ENCODE measurements around the gene PPM1D. TPM values are rescaled to one million over a fixed set of nuclear protein-coding genes. Genes with fewer than 3 reads are reported as not detected.
A peak's percentile ranks its signal among the peaks of the same experiment; 100 is the strongest.

The PPM1D gene
- total and polyA plus RNA-seq, 2 experiments from 2014 or later: 7.9 to 8.1 TPM

DNA sequence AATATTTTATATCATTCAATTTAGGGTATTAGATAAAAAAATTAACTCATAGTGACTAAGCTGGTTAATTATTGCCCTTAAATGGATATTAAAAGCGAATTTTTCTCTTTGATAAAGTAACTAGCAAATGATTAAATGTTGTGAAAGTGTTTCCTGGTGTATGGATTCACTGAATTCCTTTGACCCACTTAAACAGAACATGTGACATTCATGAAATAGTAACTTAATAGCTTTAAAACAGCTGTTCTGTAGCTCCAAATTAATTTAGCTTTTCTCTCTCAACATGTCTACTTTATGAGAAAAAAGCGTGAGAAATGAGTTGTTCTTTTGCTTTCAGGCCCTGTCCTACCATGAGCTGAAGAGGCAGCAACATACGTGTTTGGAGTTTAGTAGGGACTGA, 37.6 kb upstream of the PPM1D start:
- Histone ChIP-seq H4K20me1 (ENCODE audit: insufficient read depth) (no peaks in the 10 kb centered on the region), H3K9ac (no peak overlapping the region), H3F3A (ENCODE audit: insufficient read depth) (no peaks in the 10 kb centered on the region), H2AFZ (no peak overlapping the region), H3K4me2 (ENCODE audit: unreplicated experiment) (no peak overlapping the region), H3K27me3 (replicated peaks; ENCODE audit: insufficient read depth) (no peaks in the 10 kb centered on the region), H3K79me2 (ENCODE audit: insufficient read depth) (no peaks in the 10 kb centered on the region), H3K27ac (no peak overlapping the region), H3K9me2 (ENCODE audit: insufficient read depth) (no peaks in the 10 kb centered on the region), H3K4me3 (no peak overlapping the region), H3K9me3 (ENCODE audit: low read depth) (no peaks in the 10 kb centered on the region), H3K4me1 (ENCODE audit: insufficient read depth) (no peaks in the 10 kb centered on the region), H3K36me3 (ENCODE audit: low read depth) (no peaks in the 10 kb centered on the region)
- 19 to 28% methylated on average over 3 of the region's 3 CpGs for WGBS, 2 experiments (ENCODE audit: low coverage in 1 of 2, low lambda C conversion rate in 2 of 2, missing lambda C conversion rate in 2 of 2)
- TF ChIP-seq EZH2 (IDR thresholded peaks at IDR 0.05; ENCODE audit: insufficient read depth, poor library complexity, severe bottlenecking): no peak
- no peak for TF ChIP-seq EZH2phosphoT487 (IDR thresholded peaks at IDR 0.05; ENCODE audit: insufficient read depth, low read depth)
- in situ Hi-C loops (cut with MboI): no loop called here
- DNase-seq: no peak

DNA sequence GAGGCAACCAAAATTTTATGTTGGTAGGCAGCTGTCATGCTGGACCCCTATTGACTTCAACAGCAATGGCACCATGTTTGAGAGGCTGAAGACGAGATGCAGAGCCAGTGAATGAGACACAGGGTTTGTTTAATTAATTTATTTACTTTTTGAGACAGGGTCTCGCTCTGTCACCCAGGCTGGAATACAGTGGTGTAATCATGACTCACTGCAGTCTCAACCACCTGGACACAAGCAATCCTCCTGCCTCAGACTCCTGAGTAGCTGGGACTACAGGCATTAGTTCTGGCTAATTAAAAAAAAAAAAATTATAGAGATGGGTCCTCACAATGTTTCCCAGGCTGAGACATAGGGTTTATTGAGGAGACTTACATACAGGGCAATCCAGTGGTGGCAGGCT, 36.2 kb upstream of the PPM1D start:
- Histone ChIP-seq H3F3A (ENCODE audit: insufficient read depth) (no peaks in the 10 kb centered on the region), H4K20me1 (ENCODE audit: insufficient read depth) (no peaks in the 10 kb centered on the region), H3K4me2 (ENCODE audit: unreplicated experiment) (no peak overlapping the region), H3K9me3 (ENCODE audit: low read depth) (no peaks in the 10 kb centered on the region), H3K79me2 (ENCODE audit: insufficient read depth) (no peaks in the 10 kb centered on the region), H3K4me1 (ENCODE audit: insufficient read depth) (no peaks in the 10 kb centered on the region), H3K4me3 (no peak overlapping the region), H3K27ac (no peak overlapping the region), H3K27me3 (replicated peaks; ENCODE audit: insufficient read depth) (no peaks in the 10 kb centered on the region), H3K36me3 (ENCODE audit: low read depth) (no peaks in the 10 kb centered on the region), H2AFZ (no peak overlapping the region), H3K9ac (no peak overlapping the region), H3K9me2 (ENCODE audit: insufficient read depth) (no peaks in the 10 kb centered on the region)
- DNase-seq: no peak
- TF ChIP-seq EZH2 (IDR thresholded peaks at IDR 0.05; ENCODE audit: insufficient read depth, poor library complexity, severe bottlenecking) (no peak), EZH2phosphoT487 (IDR thresholded peaks at IDR 0.05; ENCODE audit: insufficient read depth, low read depth) (no peak)
- 68 to 76% methylated on average over 2 of the region's 2 CpGs for WGBS, 2 experiments (ENCODE audit: low coverage in 1 of 2, low lambda C conversion rate in 2 of 2, missing lambda C conversion rate in 2 of 2)
- in situ Hi-C loops (cut with MboI): no loop called here

DNA sequence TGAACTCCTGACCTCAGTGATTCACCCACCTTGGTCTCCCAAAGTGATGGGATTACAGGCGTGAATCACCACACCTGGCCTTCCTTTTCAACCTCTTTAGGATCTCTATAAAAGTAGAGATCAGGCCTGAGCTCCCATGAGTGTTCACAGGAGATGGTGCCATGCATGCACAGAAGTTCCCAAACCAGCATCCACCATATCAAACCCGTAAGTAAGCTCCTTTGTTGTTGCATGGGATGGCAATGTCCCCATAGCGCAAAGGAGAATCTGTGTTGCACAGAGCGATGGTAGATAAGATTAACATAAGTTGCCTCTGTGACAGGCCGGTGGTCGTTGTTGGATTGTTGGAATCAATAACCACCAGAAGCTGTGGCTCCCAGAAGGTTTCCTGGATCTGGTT, 34.8 kb upstream of the PPM1D start:
- no peaks in the 10 kb centered on the region for H3K4me1 ChIP-seq (ENCODE audit: insufficient read depth)
- H3K27me3 ChIP-seq (replicated peaks; ENCODE audit: insufficient read depth): no peaks in the 10 kb centered on the region
- 0 out of 2 replicates have a peak, but pooled peaks cover 4% of the 10 kb centered on the region for H3F3A ChIP-seq (ENCODE audit: insufficient read depth)
- no peak for DNase-seq
- H3K4me2 ChIP-seq (ENCODE audit: unreplicated experiment): no peak overlapping the region
- TF ChIP-seq EZH2 (IDR thresholded peaks at IDR 0.05; ENCODE audit: insufficient read depth, poor library complexity, severe bottlenecking): no peak
- TF ChIP-seq EZH2phosphoT487 (IDR thresholded peaks at IDR 0.05; ENCODE audit: insufficient read depth, low read depth): no peak
- no peaks in the 10 kb centered on the region for H3K36me3 ChIP-seq (ENCODE audit: low read depth)
- H3K9me3 ChIP-seq (ENCODE audit: low read depth): no peaks in the 10 kb centered on the region
- no peaks in the 10 kb centered on the region for H3K9me2 ChIP-seq (ENCODE audit: insufficient read depth)
- no peaks in the 10 kb centered on the region for H4K20me1 ChIP-seq (ENCODE audit: insufficient read depth)
- no peak overlapping the region for H3K9ac ChIP-seq
- no peak overlapping the region for H3K4me3 ChIP-seq
- no peak overlapping the region for H2AFZ ChIP-seq
- H3K79me2 ChIP-seq (ENCODE audit: insufficient read depth): no peaks in the 10 kb centered on the region
- 90 to 91% methylated on average over 6 of the region's 6 CpGs for WGBS, 2 experiments (ENCODE audit: low coverage in 1 of 2, low lambda C conversion rate in 2 of 2, missing lambda C conversion rate in 2 of 2)
- no peak overlapping the region for H3K27ac ChIP-seq
- in situ Hi-C loops (cut with MboI): no loop called here

DNA sequence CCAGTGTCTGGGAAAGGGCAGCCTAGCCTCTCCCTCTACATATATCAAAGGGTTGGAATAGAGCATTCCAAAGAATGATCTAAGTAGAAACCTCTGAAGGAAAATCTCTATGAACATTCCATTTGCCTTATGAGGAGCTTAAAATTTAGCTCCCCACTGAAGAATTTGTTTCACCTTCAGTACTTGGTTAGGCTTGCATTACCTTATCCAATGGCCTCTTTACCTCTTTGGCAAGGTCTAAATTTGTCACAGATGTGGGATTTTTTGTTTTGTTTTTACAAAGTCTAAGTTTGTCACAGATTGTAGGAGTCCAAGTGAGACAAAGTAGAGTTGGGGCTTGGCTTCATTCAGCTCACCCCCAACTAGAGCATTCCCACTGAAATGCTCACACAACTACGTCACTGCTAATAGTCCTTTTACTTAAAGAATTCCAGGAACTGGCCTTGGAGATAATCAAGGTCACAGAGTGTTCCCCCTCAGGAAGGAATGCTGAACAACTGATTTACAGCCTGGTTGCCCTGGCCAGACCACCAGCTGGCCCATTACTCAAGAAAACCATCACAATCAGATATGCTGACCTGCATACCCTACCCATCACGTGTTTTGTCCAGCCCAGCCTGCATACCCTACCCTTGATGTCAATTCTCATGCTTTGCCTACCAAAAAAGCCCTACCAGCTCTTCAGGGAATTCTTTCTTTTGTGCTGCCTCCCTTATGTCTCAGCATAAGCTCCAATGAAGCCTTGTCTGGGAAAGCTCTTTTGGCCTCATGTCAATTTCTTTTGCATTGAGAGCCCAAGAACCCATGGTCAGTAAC, 26.5 kb upstream of the PPM1D start:
- Histone ChIP-seq H3F3A (ENCODE audit: insufficient read depth) (peaks cover 21% of the 10 kb centered on the region), H3K27ac (peak overlapping the region; percentile 61), H3K9me2 (ENCODE audit: insufficient read depth) (no peaks in the 10 kb centered on the region), H3K4me2 (ENCODE audit: unreplicated experiment) (peak overlapping the region; percentile 35), H3K79me2 (ENCODE audit: insufficient read depth) (no peaks in the 10 kb centered on the region), H3K9ac (no peak overlapping the region), H3K27me3 (replicated peaks; ENCODE audit: insufficient read depth) (no peaks in the 10 kb centered on the region), H3K36me3 (ENCODE audit: low read depth) (no peaks in the 10 kb centered on the region), H3K4me3 (no peak overlapping the region), H3K9me3 (ENCODE audit: low read depth) (no peaks in the 10 kb centered on the region), H4K20me1 (ENCODE audit: insufficient read depth) (no peaks in the 10 kb centered on the region), H3K4me1 (ENCODE audit: insufficient read depth) (peaks cover 26% of the 10 kb centered on the region), H2AFZ (no peak overlapping the region)
- peak; percentile 68 for DNase-seq
- TF ChIP-seq EZH2phosphoT487 (IDR thresholded peaks at IDR 0.05; ENCODE audit: insufficient read depth, low read depth): no peak
- no peak for TF ChIP-seq EZH2 (IDR thresholded peaks at IDR 0.05; ENCODE audit: insufficient read depth, poor library complexity, severe bottlenecking)
- 33 to 37% methylated on average over 2 of the region's 2 CpGs for WGBS, 2 experiments (ENCODE audit: low coverage in 1 of 2, low lambda C conversion rate in 2 of 2, missing lambda C conversion rate in 2 of 2)
- in situ Hi-C loops (cut with MboI): no loop called here
